LNCaP clone FGC (cell line): ENCODE measurements around the gene EMP1.

Experiments used
- DNase-seq: peaks from one replicate; pipeline ENCODE4 v3.0.0-alpha.2; 2011; ENCODE audit warnings: low read depth
- H3K4me3 ChIP-seq: 2 replicates; pipeline ENCODE4 v1.5.1; 2011; ENCODE audit warnings: mild to moderate bottlenecking, low read depth, low read length, control low read depth
- CTCF ChIP-seq: IDR thresholded peaks from 2 replicates; pipeline ENCODE4 v1.5.1; 2012; ENCODE audit warnings: mild to moderate bottlenecking; ENCODE audit not compliant: control insufficient read depth, insufficient read depth; ENCODE audit errors: extremely low read depth

Gene EMP1

GRCh38 chr12:13178568-13179210 is 17.8 kb upstream of the EMP1 start:
- TF ChIP-seq CTCF, result no peak
- no peak for DNase-seq
- H3K4me3 ChIP-seq, result no peak overlapping the region

- no peak for TF ChIP-seq CTCF
- H3K4me3 ChIP-seq, result no peak overlapping the region
- no peak for DNase-seq
These were observed 17.1 kb upstream of the EMP1 start for GRCh38 chr12:13179211-13180074.

GRCh38 chr12:13181375-13182070 is 15.0 kb upstream of the EMP1 start:
- no peak for TF ChIP-seq CTCF
- H3K4me3 ChIP-seq, result no peak overlapping the region
- DNase-seq, result no peak

GRCh38 chr12:13182881-13183280 is 13.6 kb upstream of the EMP1 start:
- TF ChIP-seq CTCF, result no peak
- no peak overlapping the region for H3K4me3 ChIP-seq
- DNase-seq, result no peak

DNA sequence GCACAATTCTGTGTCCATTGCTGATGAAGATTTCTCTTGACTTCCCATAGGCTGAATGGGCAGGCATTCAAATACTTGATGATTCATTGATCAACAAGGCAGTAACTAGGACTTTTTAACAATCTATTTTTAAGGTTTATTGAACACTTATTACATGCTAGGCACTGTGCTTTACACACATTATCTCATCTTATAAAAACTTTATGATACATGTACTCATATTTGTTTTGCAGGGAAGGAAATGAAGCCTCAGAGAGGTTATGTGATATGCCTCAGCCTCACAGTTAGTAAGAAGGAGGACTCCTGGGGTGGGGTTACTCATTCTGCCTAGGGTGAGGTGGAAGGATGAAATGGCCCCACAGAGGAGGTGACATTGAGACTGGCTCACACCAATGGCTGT is 12.9 kb upstream of the EMP1 start:
- no peak overlapping the region for H3K4me3 ChIP-seq
- no peak for DNase-seq
- TF ChIP-seq CTCF, result no peak

GRCh38 chr12:13186302-13186701 is 10.2 kb upstream of the EMP1 start:
- no peak for TF ChIP-seq CTCF
- H3K4me3 ChIP-seq, result no peak overlapping the region
- DNase-seq, result no peak
